ENCODE data around the gene SIX2.

The SIX2 gene

GRCh38 chr2:44970846-44971450 is 38.3 kb downstream of the SIX2 start:
- in situ Hi-C loops (cut with HindIII; ENCODE audit: low pct_ligation_motif_present, low sequenced_read_pairs) = no loop called here
- peak; percentile 33 for DNase-seq
- Histone ChIP-seq H3K27ac (no peak overlapping the region), H3K36me3 (replicated peaks) (no peaks in the 10 kb centered on the region), H3K27me3 (replicated peaks) (no peaks in the 10 kb centered on the region), H3K4me3 (ENCODE audit: low read depth, low read length) (no peak overlapping the region)
- TF ChIP-seq CTCF (IDR thresholded peaks at IDR 0.05; ENCODE audit: low read depth, low read length, missing control alignments) = no peak

GRCh38 chr2:44969936-44970335 is 39.3 kb downstream of the SIX2 start:
- Histone ChIP-seq H3K27me3 (replicated peaks) (no peaks in the 10 kb centered on the region), H3K27ac (no peak overlapping the region), H3K36me3 (replicated peaks) (no peaks in the 10 kb centered on the region), H3K4me3 (ENCODE audit: low read depth, low read length) (no peak overlapping the region)
- no peak for TF ChIP-seq CTCF (IDR thresholded peaks at IDR 0.05; ENCODE audit: low read depth, low read length, missing control alignments)
- in situ Hi-C loops (cut with HindIII; ENCODE audit: low pct_ligation_motif_present, low sequenced_read_pairs) = no loop called here
- DNase-seq = no peak

- no peak for TF ChIP-seq CTCF (IDR thresholded peaks at IDR 0.05; ENCODE audit: low read depth, low read length, missing control alignments)
- no peak overlapping the region for H3K27ac ChIP-seq
- no peak for DNase-seq
- in situ Hi-C loops (cut with HindIII; ENCODE audit: low pct_ligation_motif_present, low sequenced_read_pairs) = no loop called here
- no peaks in the 10 kb centered on the region for H3K27me3 ChIP-seq (replicated peaks)
- no peaks in the 10 kb centered on the region for H3K36me3 ChIP-seq (replicated peaks)
- no peak overlapping the region for H3K4me3 ChIP-seq (ENCODE audit: low read depth, low read length)
Observed at GRCh38 chr2:44967727-44968432, 41.4 kb downstream of the SIX2 start.

- H3K27me3 ChIP-seq (replicated peaks) = no peaks in the 10 kb centered on the region
- no peak overlapping the region for H3K27ac ChIP-seq
- H3K36me3 ChIP-seq (replicated peaks) = no peaks in the 10 kb centered on the region
- no peak for TF ChIP-seq CTCF (IDR thresholded peaks at IDR 0.05; ENCODE audit: low read depth, low read length, missing control alignments)
- in situ Hi-C loops (cut with HindIII; ENCODE audit: low pct_ligation_motif_present, low sequenced_read_pairs) = no loop called here
- no peak overlapping the region for H3K4me3 ChIP-seq (ENCODE audit: low read depth, low read length)
- DNase-seq = no peak
Observed at GRCh38 chr2:44967056-44967455, 42.2 kb downstream of the SIX2 start.

- in situ Hi-C loops (cut with HindIII; ENCODE audit: low pct_ligation_motif_present, low sequenced_read_pairs) = no loop called here
- H3K4me3 ChIP-seq (ENCODE audit: low read depth, low read length) = no peak overlapping the region
- H3K27ac ChIP-seq = no peak overlapping the region
- DNase-seq = no peak
- H3K27me3 ChIP-seq (replicated peaks) = no peaks in the 10 kb centered on the region
- no peaks in the 10 kb centered on the region for H3K36me3 ChIP-seq (replicated peaks)
- no peak for TF ChIP-seq CTCF (IDR thresholded peaks at IDR 0.05; ENCODE audit: low read depth, low read length, missing control alignments)
Observed at GRCh38 chr2:44965684-44966083, 43.6 kb downstream of the SIX2 start.

All from brain microvascular endothelial cell (primary cell).